GM12891 (cell line): ENCODE measurements around the gene PDE6A.

Experiments used
- DNase-seq: peaks from one replicate; pipeline ENCODE4 v3.0.0; 2011; ENCODE audit warnings: low spot score; ENCODE audit not compliant: insufficient read length
- FAIRE-seq: peaks from 2 replicates; lab custom pipeline; 2011; peaks lifted over from hg19 to GRCh38; lab: Jason Lieb, UNC
- PAX5 ChIP-seq: IDR thresholded peaks from 2 replicates; pipeline ENCODE4 v1.6.1; 2011; ENCODE audit warnings: low read length, moderate library complexity, mild to moderate bottlenecking; ENCODE audit not compliant: insufficient read depth, severe bottlenecking
- POLR2A ChIP-seq: IDR thresholded peaks from 2 replicates; pipeline ENCODE4 v1.6.1; 2011; ENCODE audit warnings: low read depth, low read length, control low read depth
- POLR2AphosphoS5 ChIP-seq: IDR thresholded peaks from 2 replicates; pipeline ENCODE4 v1.6.1; 2011; ENCODE audit warnings: low read depth, low read length, control low read depth
- POU2F2 ChIP-seq: IDR thresholded peaks from 2 replicates; pipeline ENCODE4 v1.6.1; 2011; ENCODE audit warnings: low read depth, mild to moderate bottlenecking, control low read depth, low read length, moderate library complexity
- SPI1 ChIP-seq: IDR thresholded peaks from 2 replicates; pipeline ENCODE4 v1.6.1; 2011; ENCODE audit warnings: low read depth, low read length, control low read depth
- TAF1 ChIP-seq: IDR thresholded peaks from 2 replicates; pipeline ENCODE4 v1.6.1; 2011; ENCODE audit warnings: low read depth, low read length, control low read depth

Gene PDE6A

DNA sequence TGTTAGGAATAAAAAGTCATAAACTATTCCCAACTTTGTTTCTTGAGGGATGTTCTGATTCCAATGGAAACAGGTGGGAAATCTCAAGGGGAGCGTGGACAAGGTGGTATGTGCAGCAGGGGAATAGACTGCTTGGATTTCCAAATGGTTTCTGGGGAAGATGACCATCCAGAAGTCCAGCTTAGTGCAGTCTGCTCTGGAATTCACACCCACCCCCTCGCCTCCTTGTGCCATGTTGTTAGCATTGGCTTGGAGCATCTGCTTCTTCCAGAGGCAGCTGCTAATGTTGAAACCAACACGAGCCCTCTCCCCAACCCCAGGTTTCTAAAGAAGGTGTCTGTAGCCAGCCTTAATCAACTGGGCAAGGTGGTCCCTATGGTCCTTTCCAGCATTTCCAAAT, 90.9 kb downstream of the PDE6A start:
- TF ChIP-seq POU2F2 (no peak), PAX5 (no peak), POLR2A (no peak), POLR2AphosphoS5 (no peak)
- no peak for DNase-seq
- no peak for FAIRE-seq

GRCh38 chr5:149853331-149853648, 91.3 kb downstream of the PDE6A start:
- no peak for TF ChIP-seq POLR2AphosphoS5
- no peak for TF ChIP-seq PAX5
- no peak for TF ChIP-seq POLR2A
- TF ChIP-seq TAF1, result no peak
- no peak for TF ChIP-seq SPI1
- no peak for TF ChIP-seq POU2F2
- FAIRE-seq (no peak), DNase-seq (no peak)

DNA sequence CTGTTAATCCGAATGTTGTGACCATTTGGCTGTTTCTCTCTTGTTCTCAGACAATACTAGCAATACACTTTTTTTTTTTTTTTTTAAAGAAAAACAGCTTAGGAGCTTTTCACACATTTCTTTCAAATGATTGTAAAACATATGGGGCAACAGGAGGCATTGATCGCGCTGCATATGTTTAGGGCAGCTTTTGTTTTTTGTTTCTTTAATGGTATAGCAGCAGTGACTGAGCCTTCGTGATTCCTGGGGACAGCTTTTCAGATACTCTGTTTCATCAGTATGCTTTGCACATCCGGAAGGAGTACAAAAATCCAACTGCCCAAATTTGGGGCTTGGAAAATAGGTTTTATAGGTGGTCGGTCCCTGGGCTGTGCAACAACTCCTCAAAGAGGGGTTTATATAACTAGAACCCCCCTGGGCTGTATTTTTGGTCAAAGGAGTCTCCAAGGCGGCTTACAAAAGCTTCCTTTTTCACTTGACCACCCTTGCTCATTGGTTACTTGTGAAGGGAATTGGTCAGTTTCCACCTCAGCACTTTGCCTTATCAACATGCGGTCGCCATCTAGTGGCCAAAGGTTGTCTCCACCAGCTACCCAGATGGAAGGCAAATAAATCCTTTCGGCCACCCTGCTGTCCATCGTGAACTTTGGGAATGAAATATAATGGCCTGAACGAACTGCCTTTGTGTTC, 91.8 kb downstream of the PDE6A start:
- DNase-seq, result peak; percentile 41

GRCh38 chr5:149851211-149851610, 93.4 kb downstream of the PDE6A start:
- no peak for FAIRE-seq
- DNase-seq, result no peak
- TF ChIP-seq POLR2A, result no peak
- no peak for TF ChIP-seq POU2F2
- TF ChIP-seq POLR2AphosphoS5, result no peak
- no peak for TF ChIP-seq PAX5
- no peak for TF ChIP-seq TAF1
- no peak for TF ChIP-seq SPI1

More for the DNA sequence above, 91.8 kb downstream of the PDE6A start:
- TF ChIP-seq POLR2A (no peak), TAF1 (no peak), PAX5 (no peak), SPI1 (no peak), POLR2AphosphoS5 (no peak), POU2F2 (no peak)
- FAIRE-seq, result peak; percentile 93

- FAIRE-seq, result no peak
- DNase-seq, result no peak
- no peak for TF ChIP-seq POLR2A
- no peak for TF ChIP-seq PAX5
- no peak for TF ChIP-seq SPI1
- TF ChIP-seq POLR2AphosphoS5, result no peak
- TF ChIP-seq POU2F2, result no peak
- no peak for TF ChIP-seq TAF1
Observed at GRCh38 chr5:149849966-149850910, 94.4 kb downstream of the PDE6A start.

- FAIRE-seq (no peak), DNase-seq (no peak)
- TF ChIP-seq POU2F2 (no peak), SPI1 (no peak), POLR2AphosphoS5 (no peak), TAF1 (no peak), POLR2A (no peak), PAX5 (no peak)
Observed at GRCh38 chr5:149849280-149849965, 95.2 kb downstream of the PDE6A start.

- FAIRE-seq (no peak), DNase-seq (no peak)
- TF ChIP-seq POLR2A (no peak), SPI1 (no peak), POU2F2 (no peak), PAX5 (no peak), TAF1 (no peak), POLR2AphosphoS5 (no peak)
Observed at GRCh38 chr5:149847611-149848010, 97.0 kb downstream of the PDE6A start.

GRCh38 chr5:149846021-149846420, 98.6 kb downstream of the PDE6A start:
- TF ChIP-seq POLR2AphosphoS5, result no peak
- no peak for TF ChIP-seq POLR2A
- TF ChIP-seq POU2F2, result no peak
- no peak for TF ChIP-seq TAF1
- no peak for TF ChIP-seq SPI1
- TF ChIP-seq PAX5, result no peak
- FAIRE-seq (no peak), DNase-seq (no peak)

GRCh38 chr5:149845601-149846000, 99.0 kb downstream of the PDE6A start:
- DNase-seq, result no peak
- no peak for FAIRE-seq
- no peak for TF ChIP-seq TAF1
